K562 (cell line): ENCODE data around the gene TTC28. TPM values are rescaled to one million over a fixed set of nuclear protein-coding genes. Genes with fewer than 3 reads are reported as not detected.

Source experiments
- CUX1 ChIP-seq: fragments of 200-800 bp; sonication (Bioruptor generic); IDR thresholded peaks from 2 replicates; pipeline ENCODE4 v1.6.1; 2016; ENCODE audit warnings: missing genetic modification characterization, missing compliant biosample characterization
- NFATC3 ChIP-seq: fragments of 450-650 bp; IDR thresholded peaks from 2 replicates; pipeline ENCODE4 v1.6.1; 2017; ENCODE audit warnings: mild to moderate bottlenecking
- PHF8 ChIP-seq: fragments of 200-600 bp; sonication (generic); IDR thresholded peaks from 2 replicates; pipeline ENCODE4 v1.6.1; 2012; ENCODE audit warnings: mixed run types, mild to moderate bottlenecking, inconsistent platforms, low read length, moderate library complexity, borderline replicate concordance
- RCOR1 ChIP-seq, 2 experiments: IDR thresholded peaks; 2 replicates each; pipeline ENCODE4 v1.6.1; 2012; ENCODE audit warnings: low read depth in 2 of 2, low read length in 2 of 2, borderline replicate concordance in 1 of 2, improper control_type of control experiment in 1 of 2
- ZNF785 ChIP-seq: fragments of 250-450 bp; sonication (Bioruptor Pico); IDR thresholded peaks from 2 replicates; pipeline ENCODE4 v1.4.0; 2020; ENCODE audit warnings: mild to moderate bottlenecking
- ZSCAN29 ChIP-seq: fragments of 450-650 bp; IDR thresholded peaks from 2 replicates; pipeline ENCODE4 v1.6.1; 2017
- polyA plus RNA-seq, 8 experiments: library from polyadenylated mRNA; depleted of rRNA in 4 of 8; stranded (reverse) in 5 of 8; unstranded in 3 of 8; fragments of >200 nt; fragmentation: Nextera tagmentation in 2 of 8; fragmentation: Illumina TruSeq in 1 of 8; extraction: Ambion mirVana in 2 of 8; extraction: Trizol in 1 of 8; gene quantifications; 2 replicates each; pipeline versions ENCODE4 v1.2.1 to v1.2.3, GENCODE V29; 2011 to 2014; ENCODE audit warnings: inconsistent platforms in 1 of 8, missing spikeins in 1 of 8
- total RNA-seq, 7 experiments: library from RNA; depleted of rRNA in 6 of 7; stranded (reverse); fragments of >200 nt in 6 of 7; fragmentation: Illumina TruSeq in 2 of 7; extraction: Trizol in 2 of 7; gene quantifications; 2 replicates each; pipeline versions ENCODE4 v1.2.1 to v1.2.3, GENCODE V29; 2011 to 2021; ENCODE audit warnings: low replicate concordance in 1 of 7
- TF ChIP-seq, protein P1 (sequence below): fragments of 450-650 bp; IDR thresholded peaks from 2 replicates; pipeline ENCODE4 v1.6.1; 2016; ENCODE audit warnings: low read depth

TTC28 gene
- total and polyA plus RNA-seq, 9 of the 15 experiments (the other 6 are each of a cell fraction or from before 2014, with no cell fraction given): 0.22 to 10.7 (median 3.1) TPM

- TF ChIP-seq PHF8 (0 out of 2 replicates have a peak, but pooled peaks have one; percentile 34), ZSCAN29 (no peak), NFATC3 (no peak), CUX1 (CRISPR knock-in tag) (peak; percentile 58; the same call in 1 of the 2 replicates), ZNF785 (no peak), RCOR1 (IDR thresholded peaks at IDR 0.05; ENCODE audit: borderline replicate concordance in 1 of 2, low read depth in 2 of 2, low read length in 2 of 2) (no peak)
- TF ChIP-seq, protein P1, sequence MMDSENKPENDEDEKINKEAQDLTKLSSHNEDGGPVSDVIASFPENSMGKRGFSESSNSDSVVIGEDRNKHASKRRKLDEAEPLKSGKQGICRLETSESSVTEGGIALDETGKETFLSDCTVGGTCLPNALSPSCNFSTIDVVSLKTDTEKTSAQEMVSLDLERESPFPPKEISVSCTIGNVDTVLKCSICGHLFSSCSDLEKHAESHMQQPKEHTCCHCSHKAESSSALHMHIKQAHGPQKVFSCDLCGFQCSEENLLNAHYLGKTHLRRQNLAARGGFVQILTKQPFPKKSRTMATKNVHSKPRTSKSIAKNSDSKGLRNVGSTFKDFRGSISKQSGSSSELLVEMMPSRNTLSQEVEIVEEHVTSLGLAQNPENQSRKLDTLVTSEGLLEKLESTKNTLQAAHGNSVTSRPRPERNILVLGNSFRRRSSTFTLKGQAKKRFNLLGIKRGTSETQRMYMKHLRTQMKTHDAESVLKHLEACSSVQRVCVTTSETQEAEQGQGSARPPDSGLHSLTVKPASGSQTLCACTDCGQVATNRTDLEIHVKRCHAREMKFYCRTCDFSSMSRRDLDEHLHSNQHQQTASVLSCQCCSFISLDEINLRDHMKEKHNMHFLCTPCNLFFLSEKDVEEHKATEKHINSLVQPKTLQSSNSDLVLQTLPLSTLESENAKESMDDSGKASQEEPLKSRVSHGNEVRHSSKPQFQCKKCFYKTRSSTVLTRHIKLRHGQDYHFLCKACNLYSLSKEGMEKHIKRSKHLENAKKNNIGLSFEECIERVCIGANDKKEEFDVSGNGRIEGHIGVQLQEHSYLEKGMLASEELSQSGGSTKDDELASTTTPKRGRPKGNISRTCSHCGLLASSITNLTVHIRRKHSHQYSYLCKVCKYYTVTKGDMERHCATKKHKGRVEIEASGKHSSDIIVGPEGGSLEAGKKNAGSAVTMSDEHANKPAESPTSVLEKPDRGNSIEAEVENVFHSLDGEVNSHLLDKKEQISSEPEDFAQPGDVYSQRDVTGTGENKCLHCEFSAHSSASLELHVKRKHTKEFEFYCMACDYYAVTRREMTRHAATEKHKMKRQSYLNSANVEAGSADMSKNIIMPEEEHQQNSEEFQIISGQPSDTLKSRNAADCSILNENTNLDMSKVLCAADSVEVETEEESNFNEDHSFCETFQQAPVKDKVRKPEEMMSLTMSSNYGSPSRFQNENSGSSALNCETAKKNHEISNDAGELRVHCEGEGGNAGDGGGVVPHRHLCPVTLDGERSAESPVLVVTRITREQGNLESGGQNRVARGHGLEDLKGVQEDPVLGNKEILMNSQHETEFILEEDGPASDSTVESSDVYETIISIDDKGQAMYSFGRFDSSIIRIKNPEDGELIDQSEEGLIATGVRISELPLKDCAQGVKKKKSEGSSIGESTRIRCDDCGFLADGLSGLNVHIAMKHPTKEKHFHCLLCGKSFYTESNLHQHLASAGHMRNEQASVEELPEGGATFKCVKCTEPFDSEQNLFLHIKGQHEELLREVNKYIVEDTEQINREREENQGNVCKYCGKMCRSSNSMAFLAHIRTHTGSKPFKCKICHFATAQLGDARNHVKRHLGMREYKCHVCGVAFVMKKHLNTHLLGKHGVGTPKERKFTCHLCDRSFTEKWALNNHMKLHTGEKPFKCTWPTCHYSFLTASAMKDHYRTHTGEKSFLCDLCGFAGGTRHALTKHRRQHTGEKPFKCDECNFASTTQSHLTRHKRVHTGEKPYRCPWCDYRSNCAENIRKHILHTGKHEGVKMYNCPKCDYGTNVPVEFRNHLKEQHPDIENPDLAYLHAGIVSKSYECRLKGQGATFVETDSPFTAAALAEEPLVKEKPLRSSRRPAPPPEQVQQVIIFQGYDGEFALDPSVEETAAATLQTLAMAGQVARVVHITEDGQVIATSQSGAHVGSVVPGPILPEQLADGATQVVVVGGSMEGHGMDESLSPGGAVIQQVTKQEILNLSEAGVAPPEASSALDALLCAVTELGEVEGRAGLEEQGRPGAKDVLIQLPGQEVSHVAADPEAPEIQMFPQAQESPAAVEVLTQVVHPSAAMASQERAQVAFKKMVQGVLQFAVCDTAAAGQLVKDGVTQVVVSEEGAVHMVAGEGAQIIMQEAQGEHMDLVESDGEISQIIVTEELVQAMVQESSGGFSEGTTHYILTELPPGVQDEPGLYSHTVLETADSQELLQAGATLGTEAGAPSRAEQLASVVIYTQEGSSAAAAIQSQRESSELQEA: no peak
These were observed 237.8 kb downstream of the TTC28 start (continued) for GRCh38 chr22:28441720-28442263.
